ENCODE results near the gene MRPL10.

The MRPL10 gene

GRCh38 chr17:47808830-47809480 lies 22.4 kb downstream of the MRPL10 start:
- Histone ChIP-seq H3K4me3 (ENCODE audit: low read depth in 1 of 2, low read length in 1 of 2) (no peak overlapping the region), H3K9me3 (no peaks in the 10 kb centered on the region), H3K27me3 (peaks cover 6% of the 10 kb centered on the region), H3K4me1 (ENCODE audit: control insufficient read depth in 1 of 2, insufficient read depth in 1 of 2, low read depth in 1 of 2, low read length in 1 of 2) (no peaks in the 10 kb centered on the region), H3K27ac (no peak overlapping the region), H3K36me3 (peaks cover 72% of the 10 kb centered on the region)
- no peak for TF ChIP-seq CTCF (IDR thresholded peaks at IDR 0.05)

- peaks cover 65% of the 10 kb centered on the region for H3K36me3 ChIP-seq
- peaks cover 6% of the 10 kb centered on the region for H3K27me3 ChIP-seq
- no peaks in the 10 kb centered on the region for H3K9me3 ChIP-seq
- no peak for TF ChIP-seq CTCF (IDR thresholded peaks at IDR 0.05)
- H3K4me3 ChIP-seq (ENCODE audit: low read depth in 1 of 2, low read length in 1 of 2): no peak overlapping the region
- no peak overlapping the region for H3K27ac ChIP-seq
- no peaks in the 10 kb centered on the region for H3K4me1 ChIP-seq (ENCODE audit: control insufficient read depth in 1 of 2, insufficient read depth in 1 of 2, low read depth in 1 of 2, low read length in 1 of 2)
Measured at GRCh38 chr17:47808036-47808829, 23.1 kb downstream of the MRPL10 start.

GRCh38 chr17:47807421-47807820 lies 23.9 kb downstream of the MRPL10 start:
- no peak for TF ChIP-seq CTCF (IDR thresholded peaks at IDR 0.05)
- H3K4me3 ChIP-seq (ENCODE audit: low read depth in 1 of 2, low read length in 1 of 2): no peak overlapping the region
- H3K4me1 ChIP-seq (ENCODE audit: control insufficient read depth in 1 of 2, insufficient read depth in 1 of 2, low read depth in 1 of 2, low read length in 1 of 2): no peaks in the 10 kb centered on the region
- no peak overlapping the region for H3K27ac ChIP-seq
- H3K9me3 ChIP-seq: no peaks in the 10 kb centered on the region
- H3K36me3 ChIP-seq: peaks cover 57% of the 10 kb centered on the region
- H3K27me3 ChIP-seq: peaks cover 6% of the 10 kb centered on the region

- no peaks in the 10 kb centered on the region for H3K4me1 ChIP-seq (ENCODE audit: control insufficient read depth in 1 of 2, insufficient read depth in 1 of 2, low read depth in 1 of 2, low read length in 1 of 2)
- H3K36me3 ChIP-seq: peaks cover 52% of the 10 kb centered on the region
- no peak overlapping the region for H3K4me3 ChIP-seq (ENCODE audit: low read depth in 1 of 2, low read length in 1 of 2)
- no peak for TF ChIP-seq CTCF (IDR thresholded peaks at IDR 0.05)
- H3K27ac ChIP-seq: no peak overlapping the region
- H3K27me3 ChIP-seq: peaks cover 6% of the 10 kb centered on the region
- no peaks in the 10 kb centered on the region for H3K9me3 ChIP-seq
Measured at GRCh38 chr17:47806913-47807255, 24.5 kb downstream of the MRPL10 start.

GRCh38 chr17:47806026-47806912 lies 25.1 kb downstream of the MRPL10 start:
- H3K4me3 ChIP-seq (ENCODE audit: low read depth in 1 of 2, low read length in 1 of 2): no peak overlapping the region
- no peaks in the 10 kb centered on the region for H3K9me3 ChIP-seq
- no peaks in the 10 kb centered on the region for H3K4me1 ChIP-seq (ENCODE audit: control insufficient read depth in 1 of 2, insufficient read depth in 1 of 2, low read depth in 1 of 2, low read length in 1 of 2)
- H3K27me3 ChIP-seq: peaks cover 9% of the 10 kb centered on the region
- peaks cover 47% of the 10 kb centered on the region for H3K36me3 ChIP-seq
- no peak overlapping the region for H3K27ac ChIP-seq
- no peak for TF ChIP-seq CTCF (IDR thresholded peaks at IDR 0.05)
